SH-SY5Y (cell line): Measurements from ENCODE around the gene HNRNPD.

Experiments
- GATA2 ChIP-seq: IDR thresholded peaks from 2 replicates; pipeline ENCODE4 v1.6.1; 2011; ENCODE audit warnings: mild to moderate bottlenecking, low read depth, low read length
- GATA3 ChIP-seq: IDR thresholded peaks from 2 replicates; pipeline ENCODE4 v1.6.1; 2011; ENCODE audit warnings: low read depth, mild to moderate bottlenecking, low read length, moderate library complexity

DNA sequence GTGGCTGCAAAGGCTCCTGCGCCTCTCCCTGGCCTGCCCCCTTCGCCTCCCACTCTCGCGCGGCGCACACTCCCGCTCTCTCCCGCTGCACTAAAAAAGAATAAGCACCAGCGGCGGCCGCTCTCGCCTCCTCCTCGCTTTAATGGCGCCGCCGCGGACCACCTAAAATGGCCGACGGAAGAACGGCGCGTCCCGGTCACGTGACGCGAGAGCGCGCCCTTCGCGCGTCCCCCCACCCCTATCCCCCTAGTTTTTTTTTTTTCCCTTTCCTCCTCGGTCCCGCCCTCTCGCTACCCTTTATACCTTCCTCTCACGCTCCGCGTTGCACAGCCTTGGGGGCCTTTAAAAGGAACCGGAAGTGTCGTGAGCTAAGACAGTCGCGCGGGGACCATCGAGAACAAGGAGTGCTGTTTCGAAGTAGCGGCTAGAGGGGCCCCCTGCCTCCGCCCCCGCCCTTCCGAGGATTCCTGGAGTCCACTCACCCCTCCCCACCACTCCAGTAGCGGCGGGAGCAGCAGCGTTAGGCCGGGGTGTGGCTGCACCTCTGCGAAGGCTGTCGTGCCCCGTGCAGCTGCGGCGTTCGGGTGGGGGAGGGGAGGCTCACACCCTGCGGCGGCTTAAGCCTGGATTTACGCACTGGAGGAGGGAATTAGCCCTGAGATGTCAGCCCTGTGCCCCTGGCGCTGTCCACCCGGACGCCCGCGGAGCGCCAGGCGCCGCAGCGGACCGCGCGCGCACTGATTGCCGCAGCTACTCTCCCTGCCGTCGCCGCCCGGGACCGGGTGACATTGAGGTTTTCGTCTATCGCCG lies at the start of gene HNRNPD:
- 0 out of 2 replicates have a peak, but pooled peaks have one; percentile 13 for TF ChIP-seq GATA2
- TF ChIP-seq GATA3 = no peak
